Lower lobe of right lung (tissue), 2 donors: ENCODE results near the gene NME7. TPM values are rescaled to one million over a fixed set of nuclear protein-coding genes. Genes with fewer than 3 reads are reported as not detected.
"Not testable (repeated sequence)": the region's sequence is repeated elsewhere in the genome, so short reads cannot be mapped to it uniquely, and the experiment has no call there.

ENCODE experiments used
- ATAC-seq, 2 donors: fragments of 200-7000 bp; cut with Tn5 transposase; one replicate each; pipeline ENCODE4 v1.9.1; 2020 to 2022; ENCODE audit warnings: mild to moderate bottlenecking in 2 of 2, moderate library complexity in 2 of 2
- DNase-seq: peaks from one replicate; pipeline ENCODE4 v3.0.0-alpha.2; 2020
- H3K27ac ChIP-seq: fragments of 200-600 bp; one replicate; pipeline ENCODE4 v1.8.0; 2022
- H3K27me3 ChIP-seq: fragments of 200-600 bp; one replicate; pipeline ENCODE4 v1.8.0; 2022; ENCODE audit warnings: low read depth
- H3K36me3 ChIP-seq: fragments of 200-600 bp; one replicate; pipeline ENCODE4 v1.8.0; 2022; ENCODE audit warnings: mild to moderate bottlenecking
- H3K4me1 ChIP-seq: fragments of 200-600 bp; one replicate; pipeline ENCODE4 v1.8.0; 2022
- H3K4me3 ChIP-seq: fragments of 200-600 bp; one replicate; pipeline ENCODE4 v1.8.0; 2022; ENCODE audit warnings: mild to moderate bottlenecking
- H3K9me3 ChIP-seq: fragments of 200-600 bp; one replicate; pipeline ENCODE4 v1.8.0; 2022
- CTCF ChIP-seq: fragments of 200-600 bp; IDR thresholded peaks from one replicate; pipeline ENCODE4 v1.8.0; 2022; ENCODE audit warnings: antibody characterized with exemption, mild to moderate bottlenecking
- intact Hi-C: fragments of 100-400 bp; cut with DNase I; formaldehyde crosslinking; loops from one replicate; pipeline ENCODE4 v1.11.0; 2022
- total RNA-seq: library from RNA; stranded (reverse); fragmentation: NEBNext Ultra II Directional; extraction: Animal tissue kit (Norgen Biotek cat#: 25700); gene quantifications from one replicate; pipeline ENCODE4 v1.2.1, GENCODE V29; 2021
- donor health status: DM: no; HTN: yes; CAD: no; lungs with severe emphysema.

NME7 gene
- total RNA-seq, 1 donor from 2014 or later = 17.3 TPM

GRCh38 chr1:169348383-169349036 lies 19.1 kb downstream of the NME7 start:
- no peaks in the 10 kb centered on the region for H3K36me3 ChIP-seq
- no peak overlapping the region for H3K4me3 ChIP-seq
- no peaks in the 10 kb centered on the region for H3K9me3 ChIP-seq
- TF ChIP-seq CTCF = peak; percentile 79
- ATAC-seq = no peak
- DNase-seq = no peak
- H3K27me3 ChIP-seq = no peaks in the 10 kb centered on the region
- H3K27ac ChIP-seq = no peak overlapping the region
- intact Hi-C loops = loop anchor here (5.0 kb wide), 1 partner anchor 746 kb away; no protein-coding TSS in a partner anchor
- H3K4me1 ChIP-seq = no peaks in the 10 kb centered on the region

- no peak overlapping the region for H3K4me3 ChIP-seq
- no peak for TF ChIP-seq CTCF
- no peak for ATAC-seq
Observed at GRCh38 chr1:169347688-169348382, 19.8 kb downstream of the NME7 start.

GRCh38 chr1:169346036-169346589 lies 21.5 kb downstream of the NME7 start:
- ATAC-seq = no peak
- no peaks in the 10 kb centered on the region for H3K36me3 ChIP-seq
- H3K27me3 ChIP-seq = no peaks in the 10 kb centered on the region
- intact Hi-C loops = loop anchor here (5.0 kb wide), 1 partner anchor 744 kb away; no protein-coding TSS in a partner anchor
- no peak overlapping the region for H3K27ac ChIP-seq
- no peak for DNase-seq
- H3K4me1 ChIP-seq = no peaks in the 10 kb centered on the region
- no peak for TF ChIP-seq CTCF
- H3K9me3 ChIP-seq = no peaks in the 10 kb centered on the region
- no peak overlapping the region for H3K4me3 ChIP-seq

More at GRCh38 chr1:169347688-169348382, 19.8 kb downstream of the NME7 start:
- intact Hi-C loops = loop anchor here (5.0 kb wide), 1 partner anchor 746 kb away; no protein-coding TSS in a partner anchor
- Histone ChIP-seq H3K27ac (no peak overlapping the region), H3K27me3 (no peaks in the 10 kb centered on the region), H3K36me3 (no peaks in the 10 kb centered on the region), H3K9me3 (no peaks in the 10 kb centered on the region), H3K4me1 (no peaks in the 10 kb centered on the region)
- no peak for DNase-seq

GRCh38 chr1:169345511-169345910 lies 22.1 kb downstream of the NME7 start:
- no peak for TF ChIP-seq CTCF
- Histone ChIP-seq H3K27me3 (no peaks in the 10 kb centered on the region), H3K4me3 (no peak overlapping the region), H3K4me1 (no peaks in the 10 kb centered on the region), H3K36me3 (no peaks in the 10 kb centered on the region), H3K27ac (no peak overlapping the region), H3K9me3 (no peaks in the 10 kb centered on the region)
- ATAC-seq = no peak
- DNase-seq = no peak
- intact Hi-C loops = loop anchor here (5.0 kb wide), 1 partner anchor 743 kb away; no protein-coding TSS in a partner anchor

GRCh38 chr1:169342096-169342495 lies 25.5 kb downstream of the NME7 start:
- not testable (repeated sequence) for ATAC-seq

GRCh38 chr1:169340882-169341281 lies 26.7 kb downstream of the NME7 start:
- Histone ChIP-seq H3K4me1 (no peaks in the 10 kb centered on the region), H3K9me3 (no peaks in the 10 kb centered on the region), H3K27me3 (no peaks in the 10 kb centered on the region), H3K36me3 (no peaks in the 10 kb centered on the region), H3K27ac (no peak overlapping the region), H3K4me3 (no peak overlapping the region)
- ATAC-seq = no peak
- no peak for DNase-seq
- intact Hi-C loops = no loop called here
- no peak for TF ChIP-seq CTCF

More at GRCh38 chr1:169342096-169342495, 25.5 kb downstream of the NME7 start:
- H3K36me3 ChIP-seq, H3K27ac ChIP-seq, H3K4me1 ChIP-seq, H3K9me3 ChIP-seq, H3K27me3 ChIP-seq, H3K4me3 ChIP-seq, DNase-seq, intact Hi-C loops: not testable (repeated sequence)
